Brain pericyte (primary cell): ENCODE results near the gene RASA4B.
"Not testable (repeated sequence)": the region's sequence is repeated elsewhere in the genome, so short reads cannot be mapped to it uniquely, and the experiment has no call there.

ENCODE experiments used
- DNase-seq: peaks from one replicate; pipeline ENCODE4 v3.0.0-alpha.2; 2012; ENCODE audit warnings: low read depth, low spot score

Gene RASA4B

DNA sequence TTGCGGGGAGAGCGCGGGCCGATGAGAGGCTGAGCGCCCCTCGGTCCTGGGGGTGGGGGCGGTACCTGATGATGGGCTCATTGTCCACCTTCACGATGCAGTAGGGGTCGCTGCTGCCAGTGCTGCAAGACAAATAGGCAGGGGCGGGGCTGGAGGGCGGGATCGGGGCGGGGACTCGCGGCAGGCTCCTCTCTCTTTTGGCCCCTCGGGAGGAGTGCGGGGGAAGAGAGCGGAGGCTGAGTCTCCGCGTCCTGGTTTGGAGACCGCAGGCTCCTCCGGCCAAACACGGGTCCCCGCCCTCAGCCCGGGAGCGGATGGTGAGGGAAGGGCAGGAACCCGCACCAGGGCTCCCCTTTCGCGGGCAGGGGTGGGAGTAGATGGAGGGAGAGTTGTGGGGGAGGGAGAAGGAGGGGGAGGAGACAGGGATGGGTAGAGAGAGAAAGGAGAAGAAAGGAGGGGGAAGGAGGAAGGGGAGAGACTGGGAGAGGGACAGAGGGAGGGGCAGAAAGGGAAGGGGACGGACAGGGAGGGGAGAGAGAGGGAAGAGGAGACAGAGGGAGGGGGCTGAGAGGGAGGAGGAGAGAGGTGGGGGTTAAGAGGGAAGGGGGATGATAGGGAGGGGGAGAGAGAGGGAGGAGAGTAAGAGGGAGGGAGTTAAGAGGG lies 5.6 kb downstream of the RASA4B start:
- DNase-seq: not testable (repeated sequence)

DNA sequence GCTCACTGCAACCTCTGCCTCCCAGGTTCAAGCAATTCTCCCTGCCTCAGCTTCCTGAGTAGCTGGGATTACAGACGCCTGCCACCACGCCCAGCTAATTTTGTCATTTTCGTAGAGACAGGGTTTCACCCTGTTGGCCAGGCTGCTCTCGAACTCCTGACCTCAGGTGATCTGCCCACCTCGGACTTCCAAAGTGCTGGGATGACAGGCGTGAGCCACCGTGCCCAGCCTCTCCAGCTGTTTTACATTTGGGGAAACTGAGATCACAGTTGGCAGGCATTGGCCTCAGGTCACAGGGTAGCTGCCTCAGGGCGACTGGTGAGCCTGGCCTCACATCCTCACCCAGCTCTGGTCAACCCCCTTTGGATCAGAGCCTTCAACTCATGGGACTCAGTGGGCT lies 7.0 kb downstream of the RASA4B start:
- not testable (repeated sequence) for DNase-seq

DNA sequence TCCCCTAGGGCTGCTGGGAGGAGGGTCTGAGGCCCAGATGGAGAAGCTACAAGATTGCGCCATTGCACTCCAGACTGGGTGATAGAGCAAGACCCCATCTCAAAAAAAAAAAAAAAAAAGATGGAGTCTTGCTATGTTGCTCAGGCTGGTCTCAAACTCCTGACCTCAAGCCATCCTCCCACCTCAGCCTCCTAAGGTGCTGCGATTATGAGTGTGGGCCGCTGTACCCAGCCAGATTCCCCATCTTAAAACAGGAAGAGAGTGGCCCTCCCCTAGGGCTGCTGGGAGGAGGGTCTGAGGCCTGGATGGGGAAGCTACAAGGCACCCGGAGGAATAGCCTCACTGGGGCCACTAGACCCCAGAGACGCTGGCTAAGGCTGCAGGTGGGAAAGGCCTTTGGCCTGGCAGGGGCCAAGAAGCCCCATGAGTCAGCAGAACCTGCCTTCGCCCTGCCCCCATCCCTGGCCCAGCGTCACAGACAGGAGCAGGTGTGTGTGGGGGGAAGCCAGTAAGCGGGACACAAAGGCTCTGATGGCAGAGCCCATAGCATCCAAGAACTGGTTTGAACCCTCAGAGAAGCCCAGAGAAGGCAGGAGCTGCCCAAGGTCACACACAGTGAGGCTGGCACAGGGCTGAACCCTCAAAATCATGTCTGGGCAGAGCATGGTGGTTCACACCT lies 10.0 kb downstream of the RASA4B start:
- not testable (repeated sequence) for DNase-seq

DNA sequence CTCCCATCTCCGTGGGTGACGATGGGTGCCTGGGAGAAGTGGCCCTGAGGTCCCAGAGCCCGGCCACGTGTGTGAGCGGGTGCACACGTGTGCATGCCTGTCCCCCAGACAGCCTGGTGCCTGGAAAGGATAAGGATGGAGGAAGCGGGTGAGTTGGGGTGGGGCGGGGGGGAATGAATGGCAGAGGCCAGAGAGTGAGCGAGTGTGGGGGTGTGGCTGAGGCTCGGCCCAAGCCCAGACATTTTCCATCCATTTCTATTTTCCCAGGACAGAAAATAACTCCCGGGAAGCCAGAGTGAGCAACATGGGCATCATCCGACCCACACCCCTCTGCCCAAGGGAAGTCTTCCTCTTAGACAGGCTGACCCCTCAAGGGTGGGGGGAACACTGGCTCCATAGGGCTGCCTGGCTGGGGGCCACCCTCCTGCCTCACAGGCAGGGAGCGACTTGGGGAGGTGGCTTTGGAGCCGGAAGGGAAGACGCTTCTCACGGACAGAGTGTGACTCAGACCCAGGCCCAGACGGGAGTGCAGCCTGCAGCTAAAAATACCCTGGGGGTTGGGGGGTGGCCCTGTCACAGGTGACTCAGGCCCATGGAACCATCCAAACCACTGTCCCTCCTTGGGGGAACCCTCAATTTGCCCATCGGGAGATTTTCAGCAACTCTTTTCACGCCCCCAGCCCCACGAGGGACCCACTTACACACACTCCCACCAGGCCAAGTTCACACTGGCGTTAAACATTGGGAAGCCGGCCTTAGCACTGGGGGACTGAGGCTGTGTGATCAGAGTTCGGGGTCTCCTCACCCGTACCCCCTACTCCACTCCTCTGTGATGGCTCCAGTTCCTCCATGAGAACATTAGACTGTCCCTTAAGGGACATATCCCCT lies 12.0 kb downstream of the RASA4B start:
- DNase-seq: not testable (repeated sequence)

DNA sequence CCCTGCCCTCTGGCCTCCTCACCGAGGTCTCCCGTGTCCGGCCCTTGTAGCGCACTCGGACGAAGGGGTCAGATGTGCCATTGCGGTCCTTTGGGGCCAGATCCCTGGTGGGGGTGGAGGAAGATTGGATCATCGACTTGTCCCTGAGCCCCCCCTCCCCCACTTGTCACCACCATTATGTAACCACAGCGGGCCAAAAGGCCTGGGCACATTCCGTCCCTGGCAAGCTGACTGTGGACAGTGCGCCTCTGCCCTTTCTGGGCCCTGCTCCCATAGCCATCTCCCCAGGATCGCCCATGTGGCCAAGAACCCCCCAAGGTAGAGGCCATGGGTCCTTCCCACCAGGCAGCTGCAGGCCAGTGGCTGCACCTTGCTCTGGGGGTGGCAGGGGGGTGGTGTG lies 14.4 kb downstream of the RASA4B start:
- DNase-seq: not testable (repeated sequence)

DNA sequence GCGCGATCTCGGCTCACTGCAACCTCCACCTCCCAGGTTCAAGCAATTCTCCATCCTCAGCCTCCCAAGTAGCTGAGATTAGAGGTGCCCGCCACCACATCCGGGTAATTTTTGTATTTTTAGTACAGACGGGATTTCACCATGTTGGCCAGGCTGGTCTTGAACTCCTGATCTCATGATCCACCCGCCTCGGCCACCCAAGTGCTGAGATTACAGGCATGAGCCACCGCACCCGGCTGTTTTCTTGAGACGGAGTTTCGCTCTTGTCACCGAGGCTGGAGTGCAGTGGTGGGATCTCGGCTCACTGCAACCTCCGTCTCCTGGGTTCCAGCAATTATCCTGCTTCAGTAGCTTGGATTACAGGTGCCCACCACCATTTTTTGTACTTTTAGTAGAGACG lies 19.3 kb downstream of the RASA4B start:
- not testable (repeated sequence) for DNase-seq

DNA sequence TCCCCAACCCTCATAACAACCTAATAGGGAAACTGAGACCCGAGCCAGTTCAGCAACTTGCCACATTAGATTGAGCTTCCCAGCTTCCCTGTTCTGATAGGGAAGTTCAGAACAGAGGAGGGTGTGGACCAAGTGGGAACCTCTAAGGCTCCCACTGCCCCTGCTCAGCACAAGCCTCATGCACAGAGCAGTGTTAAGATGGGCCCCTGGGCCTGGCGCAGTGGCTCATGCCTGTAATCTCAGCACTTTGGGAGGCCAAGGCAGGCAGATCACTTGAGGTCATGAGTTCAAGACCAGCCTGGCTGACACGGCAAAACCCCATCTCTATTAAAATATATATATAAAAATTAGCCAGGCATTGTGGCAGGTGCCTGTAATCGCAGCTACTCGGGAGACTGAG lies 20.3 kb downstream of the RASA4B start:
- DNase-seq: not testable (repeated sequence)

DNA sequence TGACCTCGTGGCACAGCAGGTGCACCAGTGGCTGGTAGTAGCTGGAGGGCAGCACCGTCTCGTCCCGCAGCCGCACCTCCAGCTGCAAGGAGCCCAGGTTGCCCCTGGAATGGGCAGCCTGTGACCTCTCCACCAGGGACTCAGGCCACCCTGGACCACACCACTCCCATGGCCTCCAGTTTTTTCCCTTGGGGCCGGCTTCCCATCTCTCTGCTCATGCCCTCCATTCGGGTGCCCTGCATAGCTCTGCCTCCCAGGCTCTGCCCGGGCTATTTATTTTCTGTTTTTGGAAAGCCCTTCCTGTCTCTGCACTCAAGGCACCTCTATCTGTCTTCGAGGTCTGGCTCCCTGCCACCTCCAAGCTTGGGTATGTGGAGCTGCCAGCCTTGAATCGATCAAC lies 20.7 kb downstream of the RASA4B start:
- DNase-seq: not testable (repeated sequence)

DNA sequence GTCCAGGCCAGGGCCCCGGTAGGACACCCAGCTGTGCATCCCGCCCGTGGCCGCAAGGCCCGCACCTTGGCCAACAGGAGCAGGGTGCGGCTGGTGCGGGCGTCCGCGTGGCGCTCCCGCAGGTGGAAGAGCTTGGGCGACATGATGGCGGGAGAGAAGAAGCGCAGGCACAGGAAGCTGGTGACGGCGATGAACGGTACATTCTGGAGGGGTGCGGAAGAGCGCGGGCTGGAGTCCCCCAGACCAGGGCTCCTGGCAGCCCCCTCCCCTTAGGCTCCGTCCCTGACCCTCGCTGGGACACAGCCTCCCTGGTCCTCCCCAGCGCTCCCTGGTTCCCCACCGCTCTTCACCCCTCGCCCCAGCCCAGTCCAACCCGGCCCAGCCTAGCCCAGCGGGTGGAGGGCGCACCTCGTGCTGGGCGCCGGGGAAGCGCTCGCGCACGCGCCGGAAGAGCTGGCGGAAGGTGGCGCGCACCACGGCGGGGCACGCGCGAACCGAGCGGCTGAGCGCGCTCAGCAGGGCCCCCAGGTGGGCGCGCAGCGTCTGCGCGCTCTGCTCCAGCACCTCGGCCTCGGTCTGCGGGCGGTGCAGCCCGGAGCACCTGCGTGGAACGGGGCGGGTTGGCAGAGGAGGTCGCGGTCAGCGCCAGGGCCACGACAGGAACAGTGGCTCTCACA lies 23.0 kb downstream of the RASA4B start:
- not testable (repeated sequence) for DNase-seq

DNA sequence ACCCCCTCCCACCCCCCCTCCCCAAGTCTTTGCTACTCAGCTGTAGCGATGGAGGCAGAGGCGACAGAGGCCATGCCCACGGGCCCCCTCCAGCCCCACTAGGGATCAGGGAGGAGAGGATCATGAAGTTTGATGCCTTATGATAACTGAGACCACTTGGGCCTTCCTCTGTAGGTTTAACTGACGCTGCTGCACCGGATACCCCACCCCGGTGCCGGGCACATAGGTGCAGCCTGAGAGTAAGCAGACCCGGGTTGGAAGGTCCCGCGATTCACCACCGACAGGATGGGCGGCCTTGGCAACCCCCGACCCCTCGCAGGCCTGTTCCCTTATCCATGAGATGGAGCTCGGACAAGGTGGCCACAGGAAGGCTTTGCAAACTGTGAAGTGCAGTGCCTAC lies 23.6 kb downstream of the RASA4B start:
- DNase-seq: not testable (repeated sequence)

DNA sequence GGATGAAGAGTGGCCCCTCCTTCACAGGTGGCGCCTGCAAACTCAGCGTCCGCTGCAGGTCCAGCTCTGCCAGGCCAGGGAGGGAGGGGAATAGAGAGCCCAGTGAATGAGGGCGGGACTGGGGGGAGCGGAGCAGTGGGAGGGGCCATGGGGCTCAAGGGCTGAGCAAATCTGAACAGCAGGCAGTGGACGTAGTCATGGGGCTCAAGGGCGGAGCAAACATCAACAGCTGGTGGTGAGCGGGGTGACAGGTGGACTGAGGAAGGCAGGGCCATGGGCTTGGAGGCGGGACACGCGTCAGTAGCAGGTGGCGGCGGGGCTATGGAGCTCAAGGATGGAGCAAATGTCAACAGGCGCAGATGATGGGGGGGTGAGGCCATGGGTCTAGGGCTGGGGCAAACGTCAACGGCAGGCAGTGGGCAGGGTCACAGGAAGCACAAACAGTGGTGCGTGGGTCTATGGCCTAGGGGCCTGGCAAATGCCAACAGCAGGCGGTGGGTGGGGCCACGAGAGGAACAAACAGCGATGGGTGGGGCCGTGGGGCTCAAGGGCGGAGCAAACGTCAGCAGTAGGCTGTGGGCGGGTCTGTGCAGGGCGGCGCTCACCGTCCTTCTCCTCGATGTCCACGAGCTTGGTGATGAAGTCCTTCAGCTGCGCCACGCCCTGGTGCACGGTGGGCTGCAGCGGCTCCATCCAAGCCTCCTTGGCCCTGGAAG lies 24.2 kb downstream of the RASA4B start:
- DNase-seq: not testable (repeated sequence)

DNA sequence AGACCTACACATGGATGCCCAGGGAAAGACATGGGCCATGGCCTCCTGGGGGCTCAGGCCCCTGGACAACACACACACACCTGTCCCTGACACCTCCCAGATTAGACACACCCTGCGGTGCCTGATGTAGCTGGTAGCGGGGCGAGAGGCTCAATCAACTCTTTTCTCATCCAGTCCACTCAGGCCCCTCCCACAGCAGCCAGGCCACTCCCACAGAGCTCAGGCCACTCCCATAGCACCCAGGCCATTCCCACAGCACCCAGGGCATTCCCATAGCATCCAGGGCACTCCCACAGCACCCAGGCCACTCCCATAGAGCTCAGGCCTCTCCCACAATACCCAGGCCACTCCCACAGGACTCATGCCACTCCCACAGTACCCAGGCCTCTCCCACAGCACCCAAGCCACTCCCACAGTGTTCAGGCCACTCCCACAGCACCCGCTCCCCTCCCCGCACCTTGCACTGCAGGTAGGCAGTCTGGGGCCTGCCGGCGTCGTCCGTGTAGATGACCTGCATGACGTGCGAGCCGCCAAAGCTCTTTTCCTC lies 27.0 kb downstream of the RASA4B start:
- DNase-seq: not testable (repeated sequence)

DNA sequence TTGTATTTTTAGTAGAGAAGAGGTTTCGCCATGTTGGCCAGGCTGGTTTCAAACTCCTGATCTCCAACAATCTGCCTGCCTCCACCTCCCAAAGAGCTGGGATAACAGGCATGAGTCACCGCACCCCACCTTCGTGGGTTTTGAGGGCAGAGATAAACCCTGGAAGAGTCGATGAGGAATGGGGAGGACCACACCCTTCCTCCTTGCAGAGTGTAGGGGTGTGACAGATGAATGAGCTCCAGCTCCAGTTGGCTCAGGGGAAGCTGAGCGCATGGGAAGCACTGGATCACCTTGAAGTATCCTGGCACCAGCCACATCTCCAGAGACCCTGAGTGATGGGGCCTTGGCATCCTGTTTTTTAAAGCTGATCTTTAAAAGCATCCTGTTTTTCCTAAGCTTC lies 33.3 kb downstream of the RASA4B start:
- not testable (repeated sequence) for DNase-seq

DNA sequence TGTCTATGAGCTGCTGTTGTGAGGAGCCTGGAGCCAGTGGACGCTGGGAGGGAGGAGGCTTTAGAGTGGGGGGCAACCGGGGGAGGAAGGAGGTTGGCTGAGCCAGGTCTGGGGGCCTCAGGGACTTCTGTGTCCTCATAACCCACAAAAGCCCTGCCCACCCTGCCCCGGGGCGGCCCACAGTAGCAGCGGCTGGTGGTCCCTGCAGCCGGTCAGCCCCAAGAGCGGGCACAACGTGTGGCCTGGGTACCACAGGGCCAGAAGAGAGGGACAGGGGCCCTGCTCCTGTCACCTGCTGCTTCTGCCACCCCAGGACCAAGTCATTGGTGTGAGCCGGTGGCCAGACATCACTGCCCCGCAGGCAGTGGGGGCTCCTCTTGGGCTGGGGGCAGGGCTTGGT lies 35.6 kb downstream of the RASA4B start:
- not testable (repeated sequence) for DNase-seq

DNA sequence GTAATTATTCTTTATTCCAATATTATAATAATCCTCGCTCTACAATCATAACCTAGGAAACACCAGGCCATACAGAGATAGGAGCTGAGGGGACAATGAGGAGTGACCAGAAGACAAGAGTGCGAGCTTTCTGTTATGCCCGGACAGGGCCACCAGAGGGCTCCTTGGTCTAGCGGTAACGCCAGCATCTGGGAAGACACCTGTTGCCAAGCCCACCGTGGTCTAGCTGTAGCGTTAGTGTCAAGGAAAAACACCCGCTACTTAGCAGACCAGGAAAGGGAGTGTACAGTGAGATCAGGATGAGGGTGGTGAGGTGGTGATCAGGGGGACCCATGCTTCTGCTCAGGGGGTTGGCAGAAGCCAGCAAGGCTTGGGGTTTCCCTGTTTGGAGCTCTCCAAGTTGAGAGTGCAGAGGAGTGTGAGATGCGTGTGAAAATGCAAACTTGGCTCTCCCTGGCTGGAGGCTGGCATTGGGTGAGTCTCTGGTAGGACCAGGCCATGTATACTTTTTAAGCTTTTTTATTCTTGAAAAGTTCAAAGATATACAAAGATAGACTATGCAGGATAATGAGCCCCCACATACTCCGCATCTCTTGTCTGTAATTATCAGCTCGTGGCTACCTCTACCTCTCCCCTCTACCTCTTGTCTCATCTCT lies 37.5 kb downstream of the RASA4B start:
- DNase-seq: not testable (repeated sequence)

DNA sequence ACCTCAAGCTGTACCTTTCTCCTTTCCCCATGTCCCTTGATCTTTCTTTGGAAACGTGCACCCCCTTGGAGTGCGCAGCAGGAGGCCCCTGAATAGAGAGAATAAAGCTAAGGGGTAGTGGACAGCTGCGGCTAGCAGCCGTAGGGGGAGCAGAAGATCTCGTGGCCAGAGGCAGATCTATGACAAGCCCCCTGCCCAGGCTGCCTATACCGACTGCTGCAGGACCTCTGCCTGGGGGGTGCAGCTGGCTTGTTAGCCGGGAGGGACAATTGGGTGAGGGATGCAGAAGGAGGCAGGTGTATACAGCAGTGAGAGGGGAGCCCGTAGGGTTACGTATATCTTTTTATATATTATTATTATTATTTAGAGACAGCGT lies 38.4 kb downstream of the RASA4B start:
- DNase-seq: not testable (repeated sequence)

DNA sequence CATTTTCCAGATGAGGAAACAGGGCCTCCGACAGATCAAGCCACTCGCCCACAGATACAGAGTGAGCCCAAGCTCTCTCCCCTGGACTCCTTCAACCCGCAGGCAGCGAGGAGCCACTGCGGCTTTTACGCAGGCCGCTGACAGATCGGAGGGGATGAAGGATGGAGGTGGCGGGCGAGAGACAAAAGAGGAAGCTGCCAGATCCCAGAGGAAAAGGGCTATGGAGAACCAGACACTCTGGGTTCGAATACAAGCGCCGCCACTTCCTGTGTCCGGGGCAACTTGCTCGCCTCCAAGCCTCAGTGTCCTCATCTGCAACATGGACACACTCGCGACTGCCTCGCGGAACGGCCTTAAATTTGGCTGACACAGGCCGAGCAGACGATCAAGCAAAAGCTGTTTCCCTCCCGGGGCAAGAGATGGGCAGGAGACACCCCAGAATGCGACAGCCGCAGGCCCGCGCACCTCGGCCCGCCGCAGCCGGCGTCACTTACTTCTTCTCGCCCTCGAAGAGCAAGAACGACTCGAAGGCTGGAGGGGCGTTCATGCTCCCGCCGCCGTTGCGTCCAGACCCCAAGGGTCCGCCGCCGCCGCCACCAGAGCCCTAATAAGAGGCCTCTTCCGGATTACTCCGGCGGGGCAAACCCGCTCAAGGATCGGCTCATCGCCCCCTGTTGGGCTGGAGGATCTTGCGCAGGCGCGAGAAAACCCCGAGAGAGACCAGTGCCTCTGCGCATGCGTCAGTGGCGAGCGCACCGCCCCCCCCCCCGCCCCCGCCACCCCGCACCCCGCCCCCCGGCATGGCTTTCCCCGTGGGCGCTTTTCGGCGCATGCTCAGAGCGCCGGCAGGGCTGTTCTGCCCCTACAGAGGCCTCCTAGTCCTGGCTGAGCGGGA lies 39.0 kb downstream of the RASA4B start, which contains the start of gene POLR2J:
Gene POLR2J, minus strand, starts transcription at position 609 of the 895 bp plus-strand sequence. Its CDS starts 62 bp downstream, at position 547.
- DNase-seq: not testable (repeated sequence)

DNA sequence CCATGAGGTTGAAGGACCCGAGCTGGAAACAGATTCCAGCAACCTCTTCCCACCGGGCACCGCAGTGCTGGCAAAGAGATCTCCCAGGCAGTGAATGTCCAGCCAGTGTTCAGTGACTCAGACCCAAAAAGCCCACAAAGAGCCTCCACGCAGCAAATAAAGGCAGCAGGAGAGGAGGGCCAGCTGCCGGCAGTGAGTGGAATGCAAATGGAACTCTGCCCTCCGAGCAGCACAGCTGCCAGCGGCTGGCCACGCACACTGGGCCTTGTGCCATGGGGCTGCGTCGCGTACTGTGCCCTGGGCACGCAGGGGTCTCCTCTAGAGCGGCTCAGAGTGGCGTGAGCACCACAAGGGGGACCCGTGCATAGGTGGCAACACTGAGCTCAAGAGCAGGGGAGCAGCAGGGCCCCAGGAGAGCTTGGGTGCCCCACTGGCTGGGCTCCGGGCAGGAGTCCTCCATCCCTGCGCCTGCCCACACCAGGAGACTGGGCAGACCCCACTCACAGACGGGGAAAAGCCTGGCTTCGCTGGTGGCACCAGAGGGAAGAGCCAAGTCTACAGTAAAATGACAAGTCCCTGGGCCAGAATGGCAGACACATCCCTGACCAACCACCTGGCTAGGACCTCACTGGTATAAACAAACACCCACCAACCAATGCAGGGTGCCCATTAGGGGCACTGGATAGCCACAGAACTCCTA lies 42.7 kb downstream of the RASA4B start:
- DNase-seq: not testable (repeated sequence)
